DOHH2 (cell line): ENCODE measurements around the gene EPN2.

ENCODE experiments used
- EZH2phosphoT487 ChIP-seq: fragments of 200-600 bp; sonication (generic); IDR thresholded peaks from 2 replicates; pipeline ENCODE4 v1.6.1; 2017; ENCODE audit warnings: borderline replicate concordance, mild to moderate bottlenecking, antibody characterized with exemption, low read length, moderate library complexity, mixed read lengths
- TF ChIP-seq, protein P1 (sequence below): fragments of 200-600 bp; sonication (generic); IDR thresholded peaks from one replicate; pipeline ENCODE4 v1.5.1; 2014; ENCODE audit warnings: antibody characterized with exemption, mild to moderate bottlenecking, low read depth, low read length; ENCODE audit not compliant: poor library complexity, severe bottlenecking

GRCh38 chr17:19339341-19339815 is 102.2 kb downstream of the EPN2 start:
- TF ChIP-seq, protein P1, sequence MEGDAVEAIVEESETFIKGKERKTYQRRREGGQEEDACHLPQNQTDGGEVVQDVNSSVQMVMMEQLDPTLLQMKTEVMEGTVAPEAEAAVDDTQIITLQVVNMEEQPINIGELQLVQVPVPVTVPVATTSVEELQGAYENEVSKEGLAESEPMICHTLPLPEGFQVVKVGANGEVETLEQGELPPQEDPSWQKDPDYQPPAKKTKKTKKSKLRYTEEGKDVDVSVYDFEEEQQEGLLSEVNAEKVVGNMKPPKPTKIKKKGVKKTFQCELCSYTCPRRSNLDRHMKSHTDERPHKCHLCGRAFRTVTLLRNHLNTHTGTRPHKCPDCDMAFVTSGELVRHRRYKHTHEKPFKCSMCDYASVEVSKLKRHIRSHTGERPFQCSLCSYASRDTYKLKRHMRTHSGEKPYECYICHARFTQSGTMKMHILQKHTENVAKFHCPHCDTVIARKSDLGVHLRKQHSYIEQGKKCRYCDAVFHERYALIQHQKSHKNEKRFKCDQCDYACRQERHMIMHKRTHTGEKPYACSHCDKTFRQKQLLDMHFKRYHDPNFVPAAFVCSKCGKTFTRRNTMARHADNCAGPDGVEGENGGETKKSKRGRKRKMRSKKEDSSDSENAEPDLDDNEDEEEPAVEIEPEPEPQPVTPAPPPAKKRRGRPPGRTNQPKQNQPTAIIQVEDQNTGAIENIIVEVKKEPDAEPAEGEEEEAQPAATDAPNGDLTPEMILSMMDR, result no peak
- no peak for TF ChIP-seq EZH2phosphoT487
